HepG2 (cell line): ENCODE results near the gene SUSD2. TPM values are rescaled to one million over a fixed set of nuclear protein-coding genes. Genes with fewer than 3 reads are reported as not detected.

Experiments
- ATAC-seq: fragments of 200-7000 bp; cut with Tn5 transposase; 3 replicates; pipeline ENCODE4 v1.9.1; 2020; ENCODE audit warnings: mild to moderate bottlenecking, moderate library complexity
- BruUV-seq: library from RNA; stranded (reverse); fragments of 400-500 nt; replicated peaks from 2 replicates; lab custom pipeline; 2021; lab: Mats Ljungman, UMichigan
- CTCF ChIA-PET: fragments of 300-600 bp; formaldehyde crosslinking; extraction: SDS; loops from one replicate; lab custom pipeline; 2021; ENCODE audit warnings: low total read pairs, inconsistent platforms, low intra/inter-chr PET ratio; lab: Yijun Ruan, JAX
- POLR2A ChIA-PET: fragments of 350-600 bp; sonication (Branson Sonifier 250); formaldehyde crosslinking; loops from one replicate; lab custom pipeline; 2020; ENCODE audit warnings: antibody characterized with exemption, inconsistent platforms; lab: Yijun Ruan, JAX
- DNase-seq: peaks from one replicate; pipeline ENCODE4 v3.0.0-alpha.2; 2015; ENCODE audit warnings: low spot score
- FAIRE-seq: peaks from 3 replicates; lab custom pipeline; 2011; peaks lifted over from hg19 to GRCh38; lab: Jason Lieb, UNC
- H2AFZ ChIP-seq: one replicate; pipeline ENCODE4 v1.6.1; 2011; ENCODE audit warnings: low read length, inconsistent platforms
- H3K27ac ChIP-seq: fragments of 300-600 bp; 3 replicates; pipeline ENCODE4 v1.8.0; 2011; ENCODE audit warnings: mixed run types, mild to moderate bottlenecking, mixed read lengths, low read length, inconsistent platforms; ENCODE audit not compliant: insufficient read depth; ENCODE audit errors: extremely low read length
- H3K27me3 ChIP-seq, 2 experiments: fragments of 200-600 bp in 1 of 2; 2 replicates in 1 of 2; 3 replicates in 1 of 2; pipeline versions ENCODE4 v1.6.0 to v1.8.0; 2011; ENCODE audit warnings: low read length in 2 of 2, mild to moderate bottlenecking in 2 of 2, moderate library complexity in 2 of 2, inconsistent platforms in 1 of 2; ENCODE audit not compliant: insufficient read depth in 2 of 2, control insufficient read depth in 1 of 2
- H3K36me3 ChIP-seq, 2 experiments: fragments of 200-600 bp in 1 of 2; replicated peaks in 1 of 2; 2 replicates in 1 of 2; 3 replicates in 1 of 2; pipeline versions ENCODE4 v1.5.1 to v1.8.0; 2011; ENCODE audit warnings: low read length in 2 of 2, inconsistent platforms in 1 of 2; ENCODE audit not compliant: insufficient read depth in 2 of 2, control insufficient read depth in 1 of 2
- H3K4me1 ChIP-seq: 2 replicates; pipeline ENCODE4 v1.5.1; 2012; ENCODE audit warnings: low read length, inconsistent platforms; ENCODE audit not compliant: insufficient read depth
- H3K4me2 ChIP-seq: 2 replicates; pipeline ENCODE4 v1.6.0; 2011; ENCODE audit warnings: low read depth, low read length, inconsistent platforms
- H3K4me3 ChIP-seq, 3 experiments: fragments of 200-600 bp in 1 of 3; sonication (generic), shearing (Covaris generic) in 1 of 3; replicated peaks in 1 of 3; 2 replicates each; pipeline ENCODE4 v1.5.1; 2011 to 2016; ENCODE audit warnings: low read length in 3 of 3, inconsistent platforms in 2 of 3, low read depth in 2 of 3, mild to moderate bottlenecking in 2 of 3, control low read depth in 1 of 3, mixed read lengths in 1 of 3; ENCODE audit not compliant: insufficient read depth in 1 of 3
- H3K79me2 ChIP-seq: one replicate; pipeline ENCODE4 v1.6.1; 2011; ENCODE audit warnings: low read length, inconsistent platforms; ENCODE audit not compliant: insufficient read depth
- H3K9ac ChIP-seq: 2 replicates; pipeline ENCODE4 v1.6.0; 2011; ENCODE audit warnings: mild to moderate bottlenecking, low read depth, low read length, inconsistent platforms; ENCODE audit not compliant: insufficient read depth
- H3K9me3 ChIP-seq: 2 replicates; pipeline ENCODE4 v1.5.1; 2012; ENCODE audit warnings: mild to moderate bottlenecking, low read length
- H4K20me1 ChIP-seq: 2 replicates; pipeline ENCODE4 v1.6.0; 2011; ENCODE audit warnings: inconsistent platforms, mild to moderate bottlenecking, low read length, moderate library complexity; ENCODE audit not compliant: insufficient read depth
- AGO2 ChIP-seq: fragments of 200-400 bp; formaldehyde crosslinking; optimal IDR thresholded peaks from 2 replicates; pipeline ENCODE3; 2017; ENCODE audit warnings: mild to moderate bottlenecking, low read depth, low read length, moderate library complexity
- HOXA3 ChIP-seq: sonication (generic); formaldehyde crosslinking; IDR thresholded peaks from 2 replicates; pipeline ENCODE4 v1.5.0; 2020; ENCODE audit warnings: missing genetic modification reagents
- RBM22 ChIP-seq: fragments of 200-400 bp; formaldehyde crosslinking; optimal IDR thresholded peaks from 2 replicates; pipeline ENCODE3; 2017; ENCODE audit warnings: mild to moderate bottlenecking, low read length, moderate library complexity
- SNRNP70 ChIP-seq: fragments of 200-400 bp; formaldehyde crosslinking; IDR thresholded peaks from 2 replicates; pipeline ENCODE4 v1.6.1; 2017; ENCODE audit warnings: mild to moderate bottlenecking, low read depth, low read length, moderate library complexity
- TBX2 ChIP-seq: sonication (generic); formaldehyde crosslinking; IDR thresholded peaks from 2 replicates; pipeline ENCODE4 v1.5.0; 2020; ENCODE audit warnings: missing genetic modification reagents, mild to moderate bottlenecking, borderline replicate concordance
- ZNF30 ChIP-seq: sonication (generic); formaldehyde crosslinking; IDR thresholded peaks from 2 replicates; pipeline ENCODE4 v1.5.0; 2020; ENCODE audit warnings: mild to moderate bottlenecking, missing genetic modification reagents
- WGBS: methylation state at CpG from one replicate; pipeline ENCODE4 v1.1.6; 2017; ENCODE audit warnings: low lambda C conversion rate; 5-methylcytosine and 5-hydroxymethylcytosine counted together
- in situ Hi-C: cut with HindIII; loops from 2 replicates; pipeline ENCODE4 v1.10.0; 2017; ENCODE audit warnings: low pct_unique_long_range_greater_than_20kb; ENCODE audit not compliant: extremely low pct_ligation_motif_present
- intact Hi-C: fragments of 100-400 bp; cut with micrococcal nuclease; formaldehyde crosslinking; loops from one replicate; pipeline ENCODE4 v1.10.0; 2022; ENCODE audit not compliant: unreplicated experiment
- polyA plus RNA-seq, 8 experiments: library from polyadenylated mRNA; depleted of rRNA in 3 of 8; stranded (reverse) in 7 of 8; unstranded in 1 of 8; fragments of >200 nt; fragmentation: Illumina TruSeq in 4 of 8; extraction: Trizol in 4 of 8; gene quantifications; 2 replicates each; pipeline versions ENCODE4 v1.2.1 to v1.2.3, GENCODE V29; 2011 to 2016; ENCODE audit warnings: low read depth in 4 of 8, missing spikeins in 1 of 8, mixed read lengths in 1 of 8; ENCODE audit not compliant: insufficient read depth in 1 of 8
- total RNA-seq, 5 experiments: library from RNA; depleted of rRNA; stranded (reverse); fragments of >200 nt; fragmentation: Illumina TruSeq; extraction: Trizol; gene quantifications; 2 replicates each; pipeline ENCODE4 v1.2.3, GENCODE V29; 2016; ENCODE audit warnings: low read depth in 1 of 5

Gene SUSD2
- total and polyA plus RNA-seq, 2 of the 13 experiments (the other 11 are each of a cell fraction or from before 2014, with no cell fraction given), result 2.1 to 11.0 TPM

- Histone ChIP-seq H2AFZ (no peak overlapping the region), H3K4me1 (no peaks in the 10 kb centered on the region), H3K9me3 (no peaks in the 10 kb centered on the region), H3K9ac (no peak overlapping the region), H3K36me3 (peaks cover 39 to 85% of the 10 kb centered on the region in 2 experiments; a peak in 4 of 5 replicates), H3K27me3 (no peaks in the 10 kb centered on the region), H3K27ac (no peak overlapping the region), H4K20me1 (no peaks in the 10 kb centered on the region), H3K4me2 (no peak overlapping the region), H3K4me3 (no peak overlapping the region), H3K79me2 (no peaks in the 10 kb centered on the region)
- ATAC-seq (no peak), FAIRE-seq (no peak), DNase-seq (no peak)
- 100% methylated on average over 1 of the region's 5 CpGs for WGBS
- in situ Hi-C loops, result no loop called here
- POLR2A ChIA-PET, result interaction anchor here (1.1 kb wide), 1 partner anchor 15 kb away, joined by 3 read pairs; no protein-coding TSS in a partner anchor
- CTCF ChIA-PET, result no interaction called here
- intact Hi-C loops, result no loop called here
- no TSS peak for BruUV-seq
- no peak for TF ChIP-seq HOXA3 (CRISPR knock-in tag)
- no peak for TF ChIP-seq SNRNP70
- peak; percentile 31 for TF ChIP-seq RBM22
- TF ChIP-seq, all 625 proteins: peak for 1
Observed at GRCh38 chr22:24165673-24166072, 15.6 kb upstream of the SUSD2 start.

DNA sequence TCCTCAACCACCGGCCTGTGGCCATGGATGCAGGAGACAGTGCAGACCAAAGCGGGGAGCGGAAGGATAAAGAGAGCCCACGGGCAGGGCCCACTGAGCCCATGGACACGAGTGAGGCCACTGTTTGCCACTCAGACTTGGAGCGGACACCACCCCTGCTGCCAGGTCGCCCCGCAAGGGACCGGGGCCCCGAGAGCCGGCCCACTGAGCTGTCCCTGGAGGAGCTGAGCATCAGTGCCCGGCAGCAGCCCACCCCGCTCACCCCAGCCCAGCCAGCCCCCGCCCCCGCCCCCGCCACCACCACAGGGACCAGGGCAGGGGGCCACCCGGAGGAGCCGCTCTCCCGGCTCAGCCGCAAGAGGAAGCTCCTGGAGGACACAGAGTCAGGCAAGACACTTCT is 14.5 kb upstream of the SUSD2 start:
- no peak for FAIRE-seq
- CTCF ChIA-PET, result no interaction called here
- no TSS peak for BruUV-seq
- Histone ChIP-seq H3K9ac (no peak overlapping the region), H3K4me3 (no peak overlapping the region), H4K20me1 (no peaks in the 10 kb centered on the region), H3K36me3 (peaks cover 40 to 85% of the 10 kb centered on the region in 2 experiments; a peak in 4 of 5 replicates), H3K4me2 (no peak overlapping the region), H3K27ac (no peak overlapping the region), H3K4me1 (no peaks in the 10 kb centered on the region), H2AFZ (no peak overlapping the region), H3K79me2 (no peaks in the 10 kb centered on the region), H3K27me3 (no peaks in the 10 kb centered on the region), H3K9me3 (no peaks in the 10 kb centered on the region)
- DNase-seq, result no peak
- 91% methylated on average over 13 of the region's 20 CpGs for WGBS
- intact Hi-C loops (no loop called here), in situ Hi-C loops (no loop called here)
- POLR2A ChIA-PET, result no interaction called here
- no peak for ATAC-seq
- TF ChIP-seq ZNF30, result no peak
- TF ChIP-seq TBX2 (CRISPR knock-in tag), result no peak
- TF ChIP-seq AGO2, result peak; percentile 33
